Choroid plexus epithelial cell (primary cell): ENCODE results near the gene DPH7.
"Not testable (repeated sequence)": the region's sequence is repeated elsewhere in the genome, so short reads cannot be mapped to it uniquely, and the experiment has no call there.

Experiments used
- DNase-seq: peaks from one replicate; pipeline ENCODE4 v3.0.0-alpha.2; 2010; ENCODE audit warnings: low read depth
- H3K4me3 ChIP-seq: 2 replicates; pipeline ENCODE4 v1.5.1; 2011; ENCODE audit warnings: low read depth, mild to moderate bottlenecking, control low read depth, low read length, moderate library complexity
- CTCF ChIP-seq: conservative IDR thresholded peaks from 2 replicates; pipeline ENCODE4 v1.5.1; 2011; ENCODE audit warnings: low read depth, mild to moderate bottlenecking, control low read depth, inconsistent platforms, low read length, moderate library complexity

The DPH7 gene

GRCh38 chr9:137544176-137544760 lies 34.5 kb downstream of the DPH7 start:
- DNase-seq = peak; percentile 62
- no peak overlapping the region for H3K4me3 ChIP-seq
- TF ChIP-seq CTCF = no peak

- no peak for TF ChIP-seq CTCF
- no peak overlapping the region for H3K4me3 ChIP-seq
- DNase-seq = no peak
Measured at GRCh38 chr9:137543237-137543963, 35.3 kb downstream of the DPH7 start.

- no peak for DNase-seq
Measured at GRCh38 chr9:137542486-137542885, 36.2 kb downstream of the DPH7 start.

GRCh38 chr9:137540536-137540935 lies 38.2 kb downstream of the DPH7 start:
- TF ChIP-seq CTCF = no peak
- H3K4me3 ChIP-seq = no peak overlapping the region
- DNase-seq = no peak

More at GRCh38 chr9:137542486-137542885, 36.2 kb downstream of the DPH7 start:
- no peak for TF ChIP-seq CTCF
- H3K4me3 ChIP-seq = no peak overlapping the region

GRCh38 chr9:137538058-137538457 lies 40.7 kb downstream of the DPH7 start:
- no peak overlapping the region for H3K4me3 ChIP-seq
- no peak for DNase-seq

GRCh38 chr9:137536594-137537131 lies 42.1 kb downstream of the DPH7 start:
- not testable (repeated sequence) for H3K4me3 ChIP-seq, DNase-seq

More at GRCh38 chr9:137538058-137538457, 40.7 kb downstream of the DPH7 start:
- TF ChIP-seq CTCF = no peak

GRCh38 chr9:137535120-137535428 lies 43.7 kb downstream of the DPH7 start:
- no peak overlapping the region for H3K4me3 ChIP-seq
- TF ChIP-seq CTCF = no peak
- no peak for DNase-seq
